Activated T-cell treated with anti-CD3 and anti-CD28 coated beads for 48 hours (primary cell): ENCODE data around the gene CNTN1.

Experiments used
- DNase-seq: peaks from one replicate; pipeline ENCODE4 v3.0.0-alpha.2; 2020; ENCODE audit warnings: low read depth

The CNTN1 gene

DNA sequence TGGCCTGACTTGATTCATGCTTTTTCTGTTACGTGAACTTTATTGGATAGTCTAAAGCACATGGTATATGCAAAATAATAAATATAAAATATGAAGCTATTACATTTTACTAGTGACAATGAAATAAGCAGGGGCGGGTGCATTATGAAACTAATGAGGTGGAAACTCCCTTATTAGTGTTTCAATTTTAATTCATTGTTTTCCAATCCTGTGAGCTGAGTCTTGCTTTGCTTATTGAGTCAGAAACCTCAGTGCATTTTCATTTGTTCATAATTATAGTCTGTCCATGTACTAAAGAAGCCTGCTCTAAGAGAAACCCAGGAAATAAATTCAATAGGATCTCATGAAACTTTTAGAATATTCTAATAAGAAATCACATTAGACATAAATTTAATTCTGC is 78.5 kb downstream of the CNTN1 start:
- no peak for DNase-seq

DNA sequence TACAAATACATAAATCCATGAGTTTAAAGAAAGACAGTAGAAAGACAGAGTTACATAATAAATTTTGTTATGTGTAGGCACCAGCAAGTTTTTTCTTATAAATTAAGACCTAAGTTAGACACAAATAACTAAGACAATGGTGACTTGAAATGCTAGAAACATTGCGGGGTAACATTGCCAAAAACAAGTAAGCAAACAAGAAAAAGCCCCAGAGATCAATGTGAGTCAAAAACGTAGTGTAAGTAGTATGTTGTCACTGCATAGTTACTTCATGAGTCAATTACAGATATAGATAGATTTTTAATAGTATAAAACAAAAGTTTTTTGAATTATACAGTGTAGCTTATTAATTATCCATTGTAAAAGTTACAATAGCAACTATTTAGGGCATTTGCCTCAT is 83.4 kb downstream of the CNTN1 start:
- no peak for DNase-seq

DNA sequence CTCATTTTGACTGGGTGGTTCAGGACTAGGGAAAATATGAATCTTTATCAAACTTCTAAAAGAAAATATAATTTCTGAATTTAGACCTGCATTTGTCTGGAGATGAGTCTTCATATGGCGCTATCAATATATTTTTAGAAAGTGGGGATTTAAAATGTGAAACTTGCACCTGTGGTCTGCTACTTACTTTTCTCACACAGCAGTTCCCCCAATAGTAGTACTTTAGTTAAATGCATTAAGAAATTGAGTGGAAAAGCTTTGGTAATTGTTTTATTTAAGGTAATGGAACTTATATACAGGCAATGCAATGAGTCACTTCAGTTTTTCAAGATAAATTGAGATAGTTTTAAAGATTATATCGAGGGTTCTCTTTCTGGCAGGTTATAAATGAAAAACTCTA is 91.9 kb downstream of the CNTN1 start:
- no peak for DNase-seq

DNA sequence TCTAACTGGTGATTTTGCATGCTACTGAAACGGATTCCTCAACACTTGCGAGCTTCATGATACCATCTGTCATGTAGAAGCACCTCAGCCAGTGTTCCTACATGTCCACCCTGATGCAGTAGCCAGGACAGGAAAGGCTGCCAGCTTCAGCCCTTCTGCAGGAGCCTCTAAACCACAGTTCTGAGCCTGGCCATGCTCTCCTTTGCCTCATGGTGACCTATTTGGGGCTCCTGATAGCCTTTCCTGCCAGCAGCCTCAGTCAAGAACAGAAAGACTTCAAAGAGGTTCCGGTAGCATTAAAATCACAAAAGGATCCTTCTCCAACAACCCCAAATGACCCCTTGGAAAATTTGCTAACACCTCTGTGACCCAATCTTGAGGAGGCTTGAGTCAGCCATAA is 96.0 kb downstream of the CNTN1 start:
- no peak for DNase-seq

DNA sequence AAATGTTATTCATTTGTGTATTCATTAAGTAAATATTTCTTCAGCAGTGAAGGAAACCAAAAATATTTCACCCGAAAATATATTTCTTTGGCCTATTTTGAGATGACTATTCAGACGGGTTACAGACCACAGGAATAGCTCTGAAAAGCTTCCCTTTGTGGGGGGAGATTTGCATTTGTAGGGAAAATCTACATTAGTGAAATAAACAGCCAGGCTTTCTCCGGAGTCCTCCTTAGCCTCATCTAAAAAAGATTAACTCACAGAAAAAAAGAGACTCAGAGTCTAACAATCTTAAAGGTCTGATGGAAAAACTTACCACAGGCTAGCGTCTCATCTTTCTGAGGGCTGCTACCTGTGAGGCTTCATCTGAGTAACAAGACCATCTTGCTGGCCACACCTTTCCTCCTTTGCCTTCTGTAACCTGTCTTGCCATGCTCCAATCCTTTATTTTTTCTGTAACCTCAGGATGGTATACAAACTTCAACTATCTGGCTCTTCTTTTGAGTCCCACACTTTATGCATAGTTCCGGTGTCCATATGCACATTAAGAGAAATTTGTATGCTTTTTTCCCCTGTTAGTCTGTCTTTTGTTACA is 100.7 kb downstream of the CNTN1 start:
- no peak for DNase-seq

DNA sequence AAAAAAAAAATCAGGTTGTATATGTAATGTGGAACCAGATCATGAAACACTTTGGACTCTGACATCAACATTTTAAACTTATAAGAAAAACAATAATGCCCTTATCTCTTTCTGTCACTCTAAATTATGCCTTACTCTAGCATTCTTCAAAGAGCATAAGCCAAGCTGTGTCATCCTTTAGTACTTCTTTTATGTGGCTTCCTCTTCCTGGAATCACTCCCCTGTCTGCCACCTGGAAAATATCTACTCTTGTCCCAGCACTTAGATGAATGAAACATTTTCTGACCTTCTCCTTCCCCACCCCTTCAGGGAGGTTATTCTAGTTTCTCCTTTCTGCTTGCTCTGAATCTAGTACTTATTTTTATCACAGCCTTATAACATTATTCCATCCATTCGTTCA is 101.2 kb downstream of the CNTN1 start:
- no peak for DNase-seq

DNA sequence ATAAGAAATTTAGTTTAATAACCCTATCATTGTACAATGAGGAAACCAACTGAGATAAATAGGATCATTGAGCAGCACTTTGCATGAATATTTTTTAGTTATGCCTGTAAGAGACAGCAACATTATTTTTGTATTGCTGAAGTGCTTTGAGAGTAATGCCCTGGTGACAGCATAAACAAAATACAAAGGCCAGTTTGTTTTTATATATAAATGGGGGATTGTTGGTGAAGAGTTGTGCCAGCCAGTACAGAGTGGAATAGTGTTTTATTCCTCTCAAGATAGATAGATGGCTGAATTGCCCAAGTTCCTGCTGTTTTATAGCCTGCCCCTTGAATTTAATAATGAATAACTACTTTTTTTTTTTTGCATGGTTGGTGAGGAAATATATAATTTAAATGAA is 101.8 kb downstream of the CNTN1 start:
- DNase-seq, result no peak

DNA sequence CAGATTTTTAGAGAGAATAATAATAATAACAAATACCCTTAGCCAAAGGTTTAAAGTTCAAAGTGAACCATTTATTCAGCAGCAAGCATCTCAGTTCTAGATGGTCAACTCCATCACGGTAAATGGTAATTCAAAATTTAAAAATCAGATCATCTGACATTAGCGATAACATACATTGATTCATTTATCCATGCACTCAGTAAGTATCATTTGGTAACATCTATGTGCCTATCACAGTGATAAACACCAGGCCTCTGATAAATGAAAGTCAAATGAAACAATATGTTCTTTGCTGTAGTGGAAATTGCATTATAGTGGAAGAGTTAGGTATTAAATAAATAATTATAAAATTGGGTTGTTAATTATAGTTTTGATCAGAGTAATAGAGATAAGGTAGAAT is 108.8 kb downstream of the CNTN1 start:
- DNase-seq, result no peak

DNA sequence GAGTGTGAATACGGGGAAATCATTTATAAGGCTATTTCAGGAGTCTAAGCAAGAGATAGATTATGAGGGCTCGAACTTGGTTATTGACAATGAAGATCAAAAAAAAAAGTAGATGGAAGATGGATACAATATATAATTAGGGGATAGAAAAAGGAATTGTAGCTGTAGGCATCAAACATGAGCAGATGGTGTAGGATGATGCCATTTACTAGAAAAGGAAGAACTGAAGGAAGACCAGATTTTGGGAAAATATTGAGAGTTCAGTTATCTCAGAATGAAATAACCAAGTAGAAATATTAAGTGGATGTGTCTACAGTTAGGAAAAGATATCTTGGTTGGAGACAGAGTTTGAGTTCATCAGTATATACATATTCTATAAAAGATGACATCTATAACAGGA is 109.6 kb downstream of the CNTN1 start:
- no peak for DNase-seq

DNA sequence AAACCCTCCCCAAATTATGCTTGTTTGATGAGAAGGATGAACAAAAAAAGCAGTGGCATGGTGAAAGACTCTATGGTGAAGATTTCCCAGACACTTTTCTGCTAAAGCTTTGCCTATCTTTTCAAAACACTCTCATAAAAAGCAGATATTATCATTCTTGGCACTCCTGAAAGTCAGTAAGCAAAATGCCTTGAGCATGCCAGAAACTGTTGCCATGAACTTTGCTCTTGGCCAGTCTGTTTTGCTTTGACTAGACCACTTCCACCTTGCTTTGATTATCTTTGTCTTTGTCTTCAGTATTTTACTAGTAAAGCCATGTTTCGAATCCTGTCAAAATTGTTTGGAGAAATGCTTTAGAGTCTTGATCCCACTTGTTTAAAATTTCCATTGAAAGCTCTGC is 110.4 kb downstream of the CNTN1 start:
- DNase-seq, result no peak

DNA sequence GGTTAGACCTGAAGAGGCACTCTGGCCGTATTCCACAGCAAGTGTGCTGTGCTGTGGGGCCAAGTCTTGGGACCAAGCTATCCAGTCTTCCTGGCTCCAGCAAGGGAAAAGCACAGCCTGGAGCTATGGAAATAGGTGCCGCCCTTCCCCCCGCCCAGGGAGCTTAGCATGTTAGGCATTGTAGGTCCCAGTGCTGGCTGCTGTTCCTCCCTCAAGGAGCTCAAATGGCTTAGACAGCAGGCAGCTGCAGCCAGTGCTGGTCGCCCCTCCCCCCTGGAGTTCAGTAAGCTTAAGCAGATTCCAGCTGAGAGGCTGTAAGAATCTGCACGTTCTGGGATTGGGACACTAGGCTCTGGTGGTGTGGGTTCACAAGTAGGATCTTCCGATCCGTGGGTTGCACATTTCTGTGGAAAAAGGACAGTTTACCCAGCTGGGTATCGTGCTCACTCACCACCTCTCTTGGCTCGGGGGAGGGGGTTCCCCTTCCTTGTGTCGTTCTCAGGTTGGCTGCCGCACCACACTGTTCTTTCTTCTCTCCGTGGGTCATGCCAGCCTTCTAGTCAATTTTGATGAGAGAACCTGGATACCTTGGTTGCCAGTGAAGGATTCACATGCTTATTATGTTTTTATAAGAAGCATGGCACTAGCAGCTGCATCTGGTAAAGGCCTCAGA is 127.3 kb downstream of the CNTN1 start:
- DNase-seq, result no peak

DNA sequence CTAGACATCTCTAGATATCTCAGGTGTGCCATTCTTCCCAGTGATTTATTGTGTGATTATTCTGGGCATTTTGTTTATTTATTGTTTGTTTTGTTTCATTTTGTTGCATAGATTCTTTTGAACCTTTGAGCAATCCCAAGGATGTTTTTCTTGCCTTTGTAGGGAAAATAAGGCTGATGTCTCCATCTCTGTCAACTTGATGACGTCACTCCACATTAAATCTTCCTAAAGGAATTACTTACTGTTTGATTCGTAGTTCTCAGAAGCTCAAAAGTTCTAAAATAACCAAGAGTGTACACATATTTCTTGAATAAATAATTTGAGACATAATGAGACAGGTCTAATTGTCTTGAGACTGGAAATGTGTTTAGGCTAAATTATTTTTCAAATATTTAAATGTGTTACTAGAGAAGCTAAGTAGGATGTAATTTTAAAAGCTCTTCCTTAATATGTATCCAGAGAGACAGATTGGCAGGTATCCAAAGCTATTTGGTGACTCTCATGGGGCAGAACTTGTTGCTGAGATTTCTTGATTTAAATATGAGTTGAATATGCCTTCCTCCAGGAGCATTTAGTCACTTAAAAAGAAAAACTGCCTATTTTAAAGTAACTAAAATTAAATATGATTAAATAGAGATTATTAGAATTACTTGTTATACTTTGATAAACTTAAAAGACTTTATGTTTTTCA is 128.7 kb downstream of the CNTN1 start:
- DNase-seq, result no peak

DNA sequence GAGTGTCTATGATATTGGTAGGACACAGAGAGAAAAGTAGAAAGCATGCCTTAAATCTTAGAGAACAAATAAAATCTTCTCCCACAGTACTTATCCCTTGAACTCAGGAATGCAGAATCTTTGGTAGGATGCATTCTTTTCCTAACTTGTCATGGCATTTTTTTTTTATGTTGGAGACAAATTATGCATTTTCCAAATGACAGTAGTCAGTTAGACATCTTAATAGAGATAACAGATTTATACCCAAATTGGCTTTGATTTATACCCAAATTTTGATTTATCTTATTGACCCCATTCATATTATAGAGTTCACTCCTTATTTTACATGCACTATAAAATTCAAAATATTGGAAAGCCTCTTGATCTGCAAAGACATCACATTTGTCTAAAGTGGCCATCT is 132.9 kb downstream of the CNTN1 start:
- no peak for DNase-seq

DNA sequence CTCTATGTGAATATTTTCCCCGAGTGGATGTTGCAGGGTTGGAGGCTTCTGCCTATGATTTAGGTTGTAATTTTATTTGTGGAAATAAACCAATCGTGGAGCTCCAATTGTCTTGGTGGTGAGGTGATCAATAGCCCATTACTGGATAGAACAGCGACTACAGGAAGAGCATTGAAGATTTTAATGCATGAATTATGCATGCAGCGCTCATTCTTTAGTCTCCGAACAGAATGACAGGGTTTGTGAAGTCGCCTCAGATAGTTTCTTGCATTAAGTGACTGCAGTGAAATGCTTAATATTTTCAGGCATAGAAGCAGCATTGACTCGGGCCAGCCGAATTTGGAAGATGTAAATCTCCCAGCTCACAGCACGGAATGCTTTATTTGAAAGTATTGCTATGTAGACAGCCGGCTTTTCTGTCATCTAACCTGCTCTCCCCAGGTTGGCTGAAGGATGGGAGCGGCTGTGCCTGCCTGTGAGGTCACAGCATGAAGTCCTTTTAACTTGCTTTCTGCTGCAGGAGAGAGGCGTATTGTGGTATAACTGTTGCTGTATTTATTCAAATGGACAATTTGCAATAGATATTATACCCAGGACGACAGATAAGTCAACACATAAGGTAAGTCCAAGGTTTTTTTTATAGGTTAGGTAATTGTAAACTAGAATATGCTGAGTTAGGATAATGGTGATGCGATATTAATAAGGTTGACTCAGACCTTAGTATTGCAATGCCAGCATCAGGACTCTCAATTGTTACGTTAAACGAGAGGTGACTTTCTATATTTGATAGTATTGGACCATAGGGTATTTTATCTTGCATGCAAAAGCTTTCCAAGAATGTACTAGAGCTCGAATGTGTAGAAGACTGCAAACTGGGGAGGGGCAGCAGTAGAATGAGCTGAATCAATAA is 135.7 kb downstream of the CNTN1 start:
- DNase-seq, result no peak

DNA sequence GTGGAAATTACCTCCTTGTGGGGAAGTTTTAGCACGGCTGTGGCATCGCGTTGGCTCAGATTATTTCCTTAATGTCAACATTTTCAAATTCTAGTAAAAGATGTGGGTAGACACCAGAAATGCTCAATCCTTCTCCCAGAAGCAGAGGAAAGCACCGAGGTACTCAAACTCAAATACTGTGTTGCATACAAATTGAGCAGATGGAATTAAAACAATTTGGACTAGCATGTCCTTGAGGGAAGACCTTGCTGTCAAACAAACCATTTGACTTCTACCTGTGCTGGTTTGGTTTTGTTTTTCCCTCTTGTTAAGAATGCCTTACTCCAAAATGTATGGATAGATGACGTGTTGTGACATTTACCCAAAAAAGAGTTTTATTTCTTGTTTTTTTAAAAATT is 136.4 kb downstream of the CNTN1 start:
- DNase-seq, result no peak

DNA sequence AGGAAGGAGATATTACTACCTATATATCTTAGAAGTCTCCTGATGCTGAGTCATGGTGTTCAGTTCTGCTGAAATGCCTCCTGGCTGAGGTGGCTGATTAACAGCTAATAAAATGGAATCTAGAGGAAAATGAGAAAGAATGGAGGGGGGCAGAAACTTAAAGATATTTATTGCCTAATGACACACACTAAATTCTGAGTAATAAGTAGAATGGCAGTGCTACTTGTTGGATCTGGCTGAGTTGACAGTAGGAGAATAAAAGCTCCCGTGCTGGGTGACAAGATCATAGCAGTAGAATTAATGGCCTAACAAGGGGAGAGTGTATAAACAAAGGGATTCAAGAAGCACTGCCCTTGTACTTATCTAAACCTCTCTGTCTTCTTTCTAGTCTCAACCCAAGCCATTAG is 137.5 kb downstream of the CNTN1 start:
- no peak for DNase-seq

DNA sequence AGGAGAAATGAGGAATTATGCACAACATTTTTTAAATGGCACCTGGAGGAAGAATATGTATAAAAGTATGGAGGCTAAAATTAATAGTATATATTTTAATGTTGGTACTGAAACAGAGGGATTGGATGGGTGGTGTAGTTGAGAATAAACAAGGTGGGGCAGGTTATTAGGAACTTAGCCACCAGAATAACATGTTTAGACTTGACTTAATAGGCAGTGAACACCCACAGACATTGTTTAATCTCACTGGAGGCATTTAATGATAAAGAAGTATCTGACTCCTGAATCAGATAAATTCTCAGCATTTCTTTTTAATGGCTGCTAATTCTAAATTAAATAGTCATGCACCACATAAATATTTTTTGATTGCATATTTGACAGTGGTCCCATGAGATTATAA is 139.7 kb downstream of the CNTN1 start:
- no peak for DNase-seq

DNA sequence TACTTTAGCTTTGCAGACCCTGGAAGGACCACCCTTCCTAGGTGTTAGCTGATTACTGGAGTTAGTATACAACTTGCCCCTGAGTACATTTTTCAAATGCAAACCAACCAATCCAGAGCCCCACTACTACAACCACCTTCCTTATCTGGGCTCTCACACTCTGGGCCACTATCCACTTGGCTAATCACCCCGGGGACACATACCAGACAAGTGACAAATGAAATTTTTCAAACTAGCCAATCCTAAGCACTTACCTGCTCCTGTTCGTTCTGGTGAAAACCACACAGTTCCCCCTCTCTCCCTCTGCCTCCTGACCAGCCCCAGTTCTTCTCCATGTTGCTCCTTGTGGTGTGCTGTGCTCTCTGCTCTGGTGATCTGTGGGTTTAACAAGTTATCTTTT is 140.4 kb downstream of the CNTN1 start:
- no peak for DNase-seq

DNA sequence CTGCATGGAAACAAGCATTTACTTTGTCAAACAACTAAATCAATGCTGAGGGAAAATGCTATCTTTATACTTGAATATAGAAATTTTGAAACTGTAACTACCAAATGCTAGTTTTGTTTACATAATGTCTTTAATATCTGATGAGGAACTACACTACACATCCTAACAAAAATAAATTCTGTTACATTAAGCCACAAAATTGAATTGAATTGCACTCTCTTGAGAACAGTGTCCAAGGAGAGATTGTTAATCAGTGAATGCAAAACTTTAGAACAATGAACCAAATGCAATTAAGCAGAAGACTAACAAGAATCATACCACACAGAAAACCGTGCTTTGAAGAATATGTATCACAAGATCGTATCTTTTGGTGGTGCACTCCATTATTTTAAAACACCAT is 141.6 kb downstream of the CNTN1 start:
- no peak for DNase-seq

DNA sequence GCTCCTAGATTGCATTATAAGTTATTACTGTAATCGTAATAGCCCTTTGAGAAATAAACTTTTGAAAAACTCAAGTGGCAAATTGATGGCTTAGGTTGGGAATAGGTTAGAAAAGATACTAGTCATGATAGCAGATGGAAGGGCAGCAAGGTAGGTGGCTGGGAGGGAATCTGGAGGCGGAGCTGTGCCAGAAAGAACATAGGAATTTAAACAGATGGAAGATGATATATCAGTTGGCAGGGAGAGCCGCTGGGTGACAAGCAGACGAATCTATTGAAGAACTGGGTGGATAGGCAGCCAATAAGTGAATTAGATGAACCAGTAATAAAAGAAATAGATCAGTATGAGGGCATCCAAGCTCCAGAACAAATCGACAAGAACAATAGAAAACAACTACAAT is 142.1 kb downstream of the CNTN1 start:
- DNase-seq, result no peak

DNA sequence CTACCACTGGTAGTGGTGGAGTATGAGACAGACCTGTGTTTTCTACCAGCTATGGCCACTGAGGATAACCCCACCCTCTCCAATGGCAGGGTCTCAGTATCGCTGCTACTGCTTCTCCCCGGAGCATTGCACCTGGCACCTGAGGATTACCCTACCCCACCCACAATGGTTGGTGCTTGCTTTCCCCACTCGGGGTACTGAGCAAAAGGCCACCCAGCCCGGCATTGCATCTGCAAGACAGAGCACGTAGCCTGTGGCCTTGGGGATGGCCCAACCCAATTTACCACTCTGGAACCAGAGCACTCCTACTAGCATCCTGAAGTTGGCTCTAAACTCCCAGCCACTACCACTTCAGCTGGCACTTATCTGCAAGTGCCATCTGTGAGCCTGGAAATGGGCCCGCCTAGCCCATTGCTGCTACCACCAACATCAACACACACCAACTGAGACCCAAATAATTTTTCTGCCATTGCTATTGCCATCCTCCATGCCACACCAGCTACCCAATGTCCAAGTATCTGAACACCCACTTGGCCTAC is 145.7 kb downstream of the CNTN1 start:
- DNase-seq, result no peak

DNA sequence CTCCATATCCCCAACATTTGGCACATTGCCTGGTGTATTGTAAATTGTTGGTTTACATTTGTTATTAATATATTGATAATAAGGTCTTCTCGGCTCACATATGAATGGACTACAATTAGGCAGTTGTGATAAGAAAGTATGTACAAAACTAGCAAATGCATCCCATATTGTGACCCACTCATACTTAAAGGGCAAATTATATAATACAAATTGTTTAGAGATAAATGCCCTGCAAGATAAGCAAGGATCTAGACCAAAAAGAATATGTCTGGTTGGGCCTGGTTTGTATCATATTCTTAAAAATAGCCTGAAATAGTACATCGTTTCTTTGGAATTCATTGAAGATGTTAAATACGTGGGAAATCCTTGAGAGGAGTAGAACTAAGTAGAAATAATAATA is 151.3 kb downstream of the CNTN1 start:
- DNase-seq, result no peak
